Ascending aorta (tissue), 2 donors: ENCODE results near the gene RFX2. TPM values are rescaled to one million over a fixed set of nuclear protein-coding genes. Genes with fewer than 3 reads are reported as not detected.

ENCODE experiments used
- DNase-seq, 2 donors: peaks; one replicate each; pipeline ENCODE4 v3.0.0-alpha.2; 2019; ENCODE audit warnings: low spot score in 2 of 2
- H3K27ac ChIP-seq, 2 donors: fragments of 200-600 bp; sonication (generic); one replicate each; pipeline ENCODE4 v1.5.1; 2016 to 2017; ENCODE audit warnings: mild to moderate bottlenecking in 1 of 2
- H3K27me3 ChIP-seq: fragments of 200-600 bp; sonication (generic); one replicate; pipeline ENCODE4 v1.5.1; 2017
- H3K36me3 ChIP-seq, 2 donors: fragments of 200-600 bp; sonication (generic); one replicate each; pipeline ENCODE4 v1.5.1; 2016
- H3K4me1 ChIP-seq, 2 donors: fragments of 200-600 bp; sonication (generic); one replicate each; pipeline ENCODE4 v1.5.1; 2016 to 2017; ENCODE audit warnings: mild to moderate bottlenecking in 1 of 2
- H3K4me3 ChIP-seq, 2 donors: fragments of 200-600 bp; sonication (generic); one replicate each; pipeline ENCODE4 v1.5.1; 2016 to 2017; ENCODE audit warnings: mild to moderate bottlenecking in 1 of 2
- H3K9me3 ChIP-seq, 2 donors: fragments of 200-600 bp; sonication (generic); one replicate each; pipeline ENCODE4 v1.5.1; 2016
- CTCF ChIP-seq, 3 experiments: fragments of 200-600 bp in 2 of 3; fragments of 450-650 bp in 1 of 3; sonication (generic) in 2 of 3; IDR thresholded peaks; one replicate each; pipeline ENCODE4 v1.5.1; 2016 to 2019; ENCODE audit warnings: antibody characterized with exemption in 3 of 3, mild to moderate bottlenecking in 1 of 3, moderate library complexity in 1 of 3
- intact Hi-C: fragments of 100-400 bp; cut with DNase I; formaldehyde crosslinking; loops from one replicate; pipeline ENCODE4 v1.15.1; 2023
- total RNA-seq: library from RNA; depleted of rRNA; stranded (reverse); fragments of >200 nt; gene quantifications from one replicate; pipeline ENCODE4 v1.1.0, GENCODE V29; 2016

RFX2 gene
- total RNA-seq, 1 donor from 2014 or later, result 107 TPM

GRCh38 chr19:5978606-5979552, 131.4 kb downstream of the RFX2 start:
- Histone ChIP-seq H3K27me3 (no peaks in the 10 kb centered on the region), H3K9me3 (no peaks in the 10 kb centered on the region), H3K36me3 (peaks cover 0 to 5% of the 10 kb centered on the region in 2 donors), H3K4me3 (peak overlapping the region; percentile 84 to 97), H3K27ac (peak overlapping the region; percentile 87 to 96), H3K4me1 (peaks cover 18 to 35% of the 10 kb centered on the region in 2 donors)
- no peak for TF ChIP-seq CTCF (IDR thresholded peaks at IDR 0.05)
- intact Hi-C loops, result loop anchor here (2.0 to 5.0 kb wide), 3 partner anchors 74 to 394 kb away; partner anchors contain the start of genes ALKBH7, RFX2 and VMAC
- DNase-seq, result no peak

- TF ChIP-seq CTCF (IDR thresholded peaks at IDR 0.05), result no peak
- Histone ChIP-seq H3K27ac (peak within 1 kb of the TSS; percentile 87 to 96), H3K9me3 (no peaks in the 10 kb centered on the region), H3K4me3 (peak within 1 kb of the TSS; percentile 84 to 97), H3K36me3 (peaks cover 0 to 8% of the 10 kb centered on the region in 2 donors), H3K27me3 (no peaks in the 10 kb centered on the region), H3K4me1 (peaks cover 18 to 35% of the 10 kb centered on the region in 2 donors)
- intact Hi-C loops, result loop anchor here (2.0 to 5.0 kb wide), 3 partner anchors 73 to 395 kb away; partner anchors contain the start of genes ALKBH7, RFX2 and VMAC
- peak; percentile 95 to 99 for DNase-seq
Observed at GRCh38 chr19:5977785-5978605, 132.3 kb downstream of the RFX2 start, which contains the start of gene RANBP3. RANBP3 (minus strand) TSS chr19:5978140; CDS start chr19:5978082, 58 bp downstream.

DNA sequence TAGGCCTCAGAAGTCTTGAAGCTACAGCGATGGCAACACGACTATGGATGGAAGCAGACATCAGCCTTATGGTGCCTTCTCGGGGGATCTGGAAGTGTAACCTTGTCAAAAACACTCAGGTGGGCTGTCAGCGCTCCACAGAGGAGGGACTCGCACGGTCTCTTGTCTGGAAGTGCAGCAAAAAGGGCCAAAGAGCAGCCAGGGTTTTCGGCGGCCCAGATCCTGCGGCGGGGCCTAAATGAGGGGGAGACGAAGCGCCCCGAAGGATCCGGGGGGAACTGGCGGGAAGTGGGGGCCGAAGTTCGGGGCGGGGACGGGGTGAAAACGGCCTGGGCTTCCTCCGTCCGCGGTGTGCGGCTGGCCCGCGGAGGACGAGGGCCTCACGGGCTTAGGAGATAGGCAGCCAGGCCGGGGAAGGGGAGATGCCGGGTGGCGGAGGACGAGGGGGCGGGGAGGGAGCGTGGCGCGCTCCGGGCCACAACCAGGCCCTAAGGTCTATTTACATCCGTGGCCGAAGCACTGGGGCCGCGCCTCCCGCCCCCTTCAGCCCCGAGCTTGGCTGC, 133.0 kb downstream of the RFX2 start:
- H3K4me3 ChIP-seq, result peak overlapping the region; percentile 84 to 97
- intact Hi-C loops, result loop anchor here (5.0 kb wide), 1 partner anchor 135 kb away; the partner anchor contains the start of gene RFX2
- H3K27ac ChIP-seq, result peak overlapping the region; percentile 87 to 96
- no peaks in the 10 kb centered on the region for H3K9me3 ChIP-seq
- no peaks in the 10 kb centered on the region for H3K27me3 ChIP-seq
- H3K4me1 ChIP-seq, result peaks cover 18 to 35% of the 10 kb centered on the region in 2 donors
- no peak for TF ChIP-seq CTCF (IDR thresholded peaks at IDR 0.05)
- DNase-seq, result no peak
- H3K36me3 ChIP-seq, result peaks cover 0 to 8% of the 10 kb centered on the region in 2 donors

DNA sequence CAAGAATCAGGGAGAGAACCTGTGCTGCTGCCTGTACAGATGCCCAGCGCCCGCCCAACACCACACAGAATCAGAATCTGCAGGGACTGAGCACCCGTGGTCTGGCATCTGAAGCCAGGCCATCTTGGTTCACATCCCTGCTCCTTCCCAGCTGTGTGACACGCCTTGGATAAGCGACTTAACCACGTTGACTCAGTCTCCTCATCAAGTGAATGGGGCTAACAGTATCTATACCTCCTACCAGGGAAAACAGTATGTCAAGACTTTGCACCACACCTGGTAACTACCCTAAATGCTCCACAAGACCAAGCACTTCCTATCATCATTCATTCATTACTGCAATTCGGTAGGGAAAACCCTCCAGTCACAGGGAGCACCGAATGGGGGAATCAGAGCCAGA, 133.5 kb downstream of the RFX2 start:
- H3K36me3 ChIP-seq, result peaks cover 0 to 8% of the 10 kb centered on the region in 2 donors
- H3K4me3 ChIP-seq, result peak overlapping the region; percentile 84 to 97
- no peaks in the 10 kb centered on the region for H3K9me3 ChIP-seq
- intact Hi-C loops, result loop anchor here (5.0 kb wide), 1 partner anchor 136 kb away; the partner anchor contains the start of gene RFX2
- H3K27me3 ChIP-seq, result no peaks in the 10 kb centered on the region
- no peak for TF ChIP-seq CTCF (IDR thresholded peaks at IDR 0.05)
- peaks cover 18 to 35% of the 10 kb centered on the region in 2 donors for H3K4me1 ChIP-seq
- no peak for DNase-seq
- H3K27ac ChIP-seq, result no peak overlapping the region

DNA sequence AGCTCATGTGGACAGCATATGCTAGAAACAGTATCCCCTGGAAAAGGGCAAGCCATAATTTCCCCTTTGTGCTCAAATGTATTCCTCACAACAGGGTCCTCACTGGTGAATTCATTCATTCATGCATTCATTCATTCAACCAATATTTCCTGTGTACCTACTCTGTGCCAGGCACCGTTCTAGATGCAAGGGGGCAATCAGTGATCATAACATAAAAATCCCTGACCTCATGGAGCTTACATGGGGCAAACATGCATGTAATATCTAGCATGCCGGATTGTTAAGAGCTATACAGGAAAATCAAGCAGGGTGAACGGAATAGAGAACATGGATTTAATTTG, 134.9 kb downstream of the RFX2 start:
- no peak for TF ChIP-seq CTCF (IDR thresholded peaks at IDR 0.05)
- peaks cover 18 to 35% of the 10 kb centered on the region in 2 donors for H3K4me1 ChIP-seq
- peaks cover 0 to 8% of the 10 kb centered on the region in 2 donors for H3K36me3 ChIP-seq
- no peaks in the 10 kb centered on the region for H3K27me3 ChIP-seq
- no peak for DNase-seq
- H3K9me3 ChIP-seq, result no peaks in the 10 kb centered on the region
- intact Hi-C loops, result loop anchor here (5.0 kb wide), 1 partner anchor 137 kb away; the partner anchor contains the start of gene RFX2
- H3K27ac ChIP-seq, result no peak overlapping the region
- peak overlapping the region in 1 of 2 donors; percentile 97 for H3K4me3 ChIP-seq
